NCI-H1417 (cell line): ENCODE measurements around the gene BAIAP2L1.
A peak's percentile ranks its signal among the peaks of the same experiment; 100 is the strongest.

Source experiments
- DNase-seq, 3 experiments: peaks; one replicate each; lab custom pipeline; 2025; lab: John Stamatoyannopoulos, UW

BAIAP2L1 gene

DNA sequence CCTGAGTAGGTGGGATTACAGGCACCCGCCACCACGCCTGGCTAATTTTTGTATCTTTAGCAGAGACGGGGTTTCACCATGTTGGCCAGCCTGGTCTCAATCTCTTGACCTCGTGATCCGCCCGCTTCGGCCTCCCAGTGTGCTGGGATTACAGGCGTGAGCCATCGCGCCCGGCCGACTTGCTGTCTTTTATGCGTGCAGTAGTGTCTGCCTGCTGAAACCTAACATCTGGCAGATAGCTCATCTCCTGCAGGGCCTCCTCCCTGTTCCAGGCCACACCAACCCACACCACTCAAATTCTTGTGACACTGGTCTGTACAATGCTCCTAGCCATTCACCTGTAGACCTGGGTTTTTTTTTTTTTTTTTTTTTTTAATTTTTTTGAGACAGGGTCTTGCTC lies 41.5 kb downstream of the BAIAP2L1 start:
- no peak for DNase-seq

DNA sequence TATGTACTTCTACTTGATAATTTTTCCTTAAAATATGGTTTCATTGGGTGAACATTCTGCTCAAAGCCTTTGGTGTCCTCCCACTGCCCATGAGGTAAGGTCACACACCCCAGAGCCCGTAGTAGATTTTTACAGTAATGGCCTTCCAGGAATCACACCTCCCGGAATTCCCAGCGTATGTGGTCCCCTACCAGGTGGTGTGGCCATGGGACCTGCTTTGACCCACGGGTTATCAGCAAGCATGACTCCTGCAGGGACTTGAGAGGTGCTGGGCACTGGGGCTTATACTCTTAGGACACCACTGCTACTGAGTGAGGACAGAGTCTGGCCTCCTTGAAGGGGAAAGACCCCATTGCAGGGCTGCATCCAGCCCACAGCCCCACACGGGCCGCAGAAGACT lies 42.2 kb downstream of the BAIAP2L1 start:
- no peak for DNase-seq

DNA sequence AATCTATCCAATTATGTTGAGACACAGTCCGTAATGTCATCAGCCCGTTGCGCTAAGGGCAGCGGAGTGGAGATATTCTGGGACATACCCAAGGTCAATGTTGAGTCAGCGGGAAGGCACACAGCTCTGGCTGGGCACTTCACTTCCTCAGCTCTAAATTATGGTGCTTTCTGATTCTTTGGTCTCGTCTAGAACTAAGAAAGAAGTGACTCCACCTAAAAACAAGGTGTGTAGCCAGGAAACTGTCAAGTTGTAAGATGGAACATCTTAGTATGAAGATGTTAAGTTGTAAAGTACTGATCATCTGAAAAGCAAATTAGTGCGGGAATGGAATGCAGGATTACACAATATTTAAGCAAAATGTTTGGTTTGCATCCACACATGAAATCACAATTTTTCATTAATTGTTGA lies 43.1 kb downstream of the BAIAP2L1 start:
- no peak for DNase-seq

DNA sequence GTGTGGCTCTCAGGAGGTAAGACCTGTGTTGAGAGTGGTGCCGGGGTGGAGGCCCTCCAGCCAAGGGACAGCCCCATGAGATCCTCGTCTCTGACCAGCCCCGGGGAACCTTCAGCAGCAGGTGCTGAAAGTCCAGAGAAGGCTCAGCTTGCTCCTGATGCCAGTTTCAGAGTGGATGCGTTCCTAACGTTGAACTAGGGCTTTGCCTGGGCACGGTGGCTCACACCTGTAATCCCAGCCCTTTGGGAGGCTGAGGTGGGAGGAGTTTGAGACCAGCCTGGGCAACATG lies 45.7 kb downstream of the BAIAP2L1 start:
- no peak for DNase-seq

DNA sequence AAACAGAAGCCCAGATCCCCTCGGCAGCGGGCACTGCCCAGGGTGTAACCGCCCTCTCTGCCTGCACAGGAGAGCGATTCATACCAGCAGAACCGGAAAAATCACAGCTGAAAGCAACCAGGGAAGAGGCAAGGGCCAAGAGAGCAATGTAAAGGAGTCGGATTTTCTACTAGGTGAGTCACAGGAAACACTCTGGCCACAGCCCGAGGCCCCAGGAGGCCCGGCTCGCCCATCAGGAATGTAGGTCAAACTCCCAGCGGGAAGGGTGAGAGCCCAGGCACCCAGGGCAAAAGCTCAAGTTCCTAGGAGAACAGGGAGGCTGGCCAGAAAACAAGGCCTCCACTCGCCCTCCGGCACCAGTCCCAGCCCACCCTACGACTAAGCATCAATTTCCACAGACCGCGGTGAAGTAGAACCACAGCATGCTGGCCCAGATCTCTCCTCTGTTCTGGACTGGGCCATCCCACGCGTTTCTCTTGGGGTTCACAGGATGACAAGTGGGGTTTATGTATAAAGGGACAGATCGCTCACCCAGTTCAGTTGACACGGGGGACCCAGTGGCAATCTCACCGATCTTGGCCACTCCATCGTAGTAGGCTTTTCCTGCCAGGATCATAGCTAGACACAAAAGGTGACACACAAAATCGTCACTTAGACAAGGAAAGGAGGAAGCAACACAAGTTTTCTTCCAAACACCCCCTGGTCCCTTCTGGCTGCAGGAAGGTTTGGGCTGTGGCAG lies 46.2 kb downstream of the BAIAP2L1 start:
- DNase-seq, result no peak

DNA sequence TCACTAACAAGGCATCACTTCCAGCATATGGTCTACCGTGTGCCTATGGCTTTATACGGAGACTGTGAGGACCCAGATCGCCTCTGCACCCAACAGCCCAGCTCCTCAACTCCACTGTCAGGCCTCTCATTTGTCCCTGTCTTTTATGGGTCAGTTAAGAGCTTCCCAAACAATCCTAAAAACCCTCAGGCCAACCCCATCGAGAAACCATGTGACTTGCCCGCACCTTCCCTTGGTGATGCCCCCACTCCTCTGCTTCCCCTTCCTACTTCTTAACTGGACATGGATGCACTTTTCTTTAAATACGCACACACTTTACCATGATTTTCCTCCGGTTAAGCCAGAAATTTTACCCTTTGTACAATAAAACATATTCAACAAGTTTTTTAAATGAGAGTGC lies 46.8 kb downstream of the BAIAP2L1 start:
- DNase-seq, result no peak

DNA sequence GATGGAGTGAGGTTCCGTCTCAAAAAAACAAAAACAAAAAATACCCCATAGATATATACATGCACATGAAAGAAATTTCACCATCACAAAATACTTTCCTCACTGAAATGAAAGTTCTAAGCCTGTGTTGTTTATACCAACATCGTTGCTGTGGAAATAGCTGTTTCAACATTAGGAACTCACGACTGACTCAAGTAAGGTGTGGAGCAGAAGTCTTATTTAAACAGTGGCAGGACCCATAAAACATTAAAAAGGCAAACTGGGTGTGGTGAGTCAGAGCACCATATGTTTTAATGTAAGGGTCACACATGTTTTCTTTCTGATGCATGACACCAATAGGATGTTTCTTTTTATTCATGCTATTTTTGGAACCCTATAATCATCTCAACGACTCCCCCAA lies 48.3 kb downstream of the BAIAP2L1 start:
- peak in 2 of 3 experiments; percentile 39 to 69 for DNase-seq

DNA sequence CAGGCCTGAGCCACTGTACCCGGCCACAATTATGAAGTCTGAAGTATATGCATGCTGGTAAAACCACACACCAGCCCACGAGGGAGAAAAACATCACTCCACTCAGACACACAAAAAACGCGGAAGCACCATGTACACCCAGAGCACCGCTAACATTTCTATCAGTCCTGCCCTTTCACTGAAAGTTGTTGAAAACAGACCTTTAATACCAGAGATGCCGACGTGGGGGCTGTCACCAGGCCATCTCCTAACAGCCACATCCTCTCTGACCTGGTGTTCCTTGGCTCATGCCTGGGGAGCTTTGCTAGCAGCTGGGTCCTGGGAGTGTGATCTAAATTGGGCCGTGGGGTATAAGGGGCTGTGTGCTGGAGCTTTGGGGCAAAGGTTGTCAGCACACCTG lies 49.8 kb downstream of the BAIAP2L1 start:
- no peak for DNase-seq

DNA sequence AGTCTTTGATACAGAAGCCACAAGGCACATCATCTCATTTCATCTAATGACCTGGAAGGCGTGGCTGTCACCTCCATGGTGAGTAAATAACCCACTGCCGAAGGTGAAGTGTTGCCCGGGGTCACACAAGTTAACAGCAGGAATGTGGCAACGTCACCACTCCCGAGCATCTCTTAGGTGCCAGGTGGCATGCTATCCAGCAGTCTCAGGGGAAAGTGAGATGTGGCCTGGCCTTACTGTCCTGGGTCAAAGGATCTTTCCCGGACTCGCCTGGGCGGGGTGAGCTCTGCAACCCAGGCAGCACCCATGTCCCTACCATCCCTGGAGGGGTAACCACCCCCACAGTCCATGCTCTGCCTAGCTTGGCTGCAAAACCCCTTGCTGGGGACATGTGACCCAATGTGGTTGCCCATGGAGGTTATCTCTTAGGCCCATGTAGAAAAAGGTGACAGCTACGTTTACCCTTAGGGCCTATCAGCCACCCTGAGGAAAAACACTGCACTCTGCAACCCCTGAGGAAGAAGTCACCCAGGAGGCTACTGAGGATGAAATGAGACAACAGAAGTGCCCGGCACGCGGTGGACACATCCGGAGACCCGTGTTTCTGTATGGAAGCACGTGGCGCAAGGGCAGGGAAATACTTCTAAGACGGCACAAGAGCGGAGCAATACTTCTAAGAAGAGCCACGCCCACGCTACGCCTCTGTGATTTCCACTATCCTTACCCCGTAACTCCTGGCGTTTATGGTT lies 52.0 kb downstream of the BAIAP2L1 start:
- DNase-seq, result peak in 2 of 3 experiments; percentile 47 to 68

DNA sequence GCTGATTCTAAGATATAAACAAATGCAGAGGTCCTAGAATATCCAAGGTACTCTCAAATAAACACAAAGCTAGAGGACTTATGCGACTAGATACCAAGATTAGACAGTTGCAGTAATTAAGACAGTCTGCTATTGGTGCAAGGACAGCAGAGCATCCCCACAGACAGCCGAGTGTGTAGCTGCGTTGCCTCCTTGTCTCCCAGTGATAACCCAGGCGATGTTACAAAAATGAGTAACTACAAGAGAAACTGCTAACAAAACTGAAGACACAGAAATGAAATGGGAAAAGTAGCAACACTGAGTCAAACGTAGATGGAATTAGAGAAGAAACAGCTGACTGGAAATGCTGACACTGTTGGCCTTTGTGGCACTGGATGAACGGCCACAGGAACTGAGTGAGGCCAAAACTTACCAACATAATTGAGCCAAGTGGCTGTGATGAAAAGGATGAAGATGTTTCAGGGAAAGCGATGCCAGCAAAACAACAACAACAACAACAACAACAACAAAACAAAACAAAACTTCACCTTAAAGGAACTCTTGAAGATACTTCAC lies 54.3 kb downstream of the BAIAP2L1 start:
- no peak for DNase-seq

DNA sequence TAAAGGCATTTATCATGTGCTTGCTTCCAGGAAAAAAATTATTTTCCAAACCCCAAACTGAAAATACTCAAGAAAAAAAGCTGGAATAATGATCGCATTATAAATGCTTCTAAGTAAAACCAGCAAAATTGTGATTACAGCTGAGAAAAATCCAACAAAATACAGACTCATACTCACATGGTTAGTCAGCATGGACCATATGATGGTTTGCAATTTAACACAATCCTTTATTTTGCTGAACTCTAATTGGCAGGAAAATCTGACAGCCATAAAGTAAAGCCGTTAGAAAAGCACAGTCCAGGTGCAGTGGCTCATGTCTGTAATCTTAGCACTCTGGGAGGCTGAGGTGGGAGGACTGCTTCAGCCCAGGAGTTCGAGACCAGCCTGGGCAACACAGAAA lies 59.8 kb downstream of the BAIAP2L1 start:
- DNase-seq, result no peak

DNA sequence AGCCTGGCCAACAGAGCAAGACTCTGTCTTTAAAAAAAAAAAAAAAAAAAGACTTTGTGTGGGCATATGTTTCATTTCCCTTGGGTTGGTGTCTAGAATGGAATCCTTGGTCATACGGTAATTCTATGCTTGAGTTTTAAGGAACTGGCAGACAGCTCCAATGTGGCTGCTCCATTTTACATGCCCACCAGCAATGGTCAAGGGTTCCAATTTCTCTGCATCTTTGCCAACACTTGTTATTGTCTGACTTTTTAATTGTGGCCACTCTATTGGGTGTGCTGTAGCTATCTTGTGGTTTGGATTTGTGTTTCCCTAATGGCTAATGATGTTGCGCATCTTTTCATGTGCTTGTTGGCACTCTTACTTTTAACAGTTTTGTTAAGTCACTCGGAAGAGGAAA lies 61.8 kb downstream of the BAIAP2L1 start:
- no peak for DNase-seq

DNA sequence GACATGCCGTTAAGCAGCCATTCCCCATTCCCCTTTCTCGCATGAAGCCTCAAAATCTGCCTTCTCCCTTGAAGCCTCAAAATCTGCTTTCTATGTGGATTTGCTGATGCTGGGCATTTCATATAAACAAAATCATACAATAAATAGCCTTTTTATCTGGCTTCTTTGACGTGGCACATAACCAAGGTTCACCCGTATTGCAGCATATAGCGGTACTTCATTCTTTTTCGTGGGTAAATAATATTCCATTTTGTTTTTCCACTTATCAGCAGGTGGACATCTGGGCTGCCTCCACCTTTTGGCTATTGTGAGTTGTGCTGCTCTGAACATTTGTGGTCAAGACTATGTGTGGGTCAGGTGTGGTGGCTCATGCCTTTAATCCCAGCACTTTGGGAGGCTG lies 62.4 kb downstream of the BAIAP2L1 start:
- no peak for DNase-seq

DNA sequence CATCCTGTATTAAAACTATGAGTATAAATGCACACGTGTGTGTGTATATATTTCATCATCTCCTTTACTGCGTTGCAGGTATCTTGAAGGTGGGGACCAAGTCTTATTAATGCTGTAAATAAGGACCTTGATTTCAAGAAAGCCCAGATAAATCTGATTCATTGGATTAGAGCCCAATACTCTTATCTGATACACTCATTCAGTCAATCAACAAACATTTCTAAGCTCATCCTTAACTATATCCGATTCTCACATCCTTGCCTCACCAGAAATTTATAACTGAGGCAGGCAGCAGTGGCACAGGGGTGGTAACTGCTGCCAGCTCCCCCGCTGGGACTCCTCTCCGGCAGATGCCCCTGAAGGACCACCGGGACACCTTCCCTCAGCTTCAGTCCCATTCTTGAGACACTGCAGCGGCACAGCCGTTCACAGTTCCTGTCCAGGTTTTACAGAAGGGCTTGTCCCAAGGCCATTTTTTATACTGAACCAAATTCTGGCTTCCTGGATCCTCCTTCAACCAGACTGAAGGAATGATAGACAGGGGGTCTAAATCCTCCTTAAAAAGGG lies 65.4 kb downstream of the BAIAP2L1 start:
- no peak for DNase-seq

DNA sequence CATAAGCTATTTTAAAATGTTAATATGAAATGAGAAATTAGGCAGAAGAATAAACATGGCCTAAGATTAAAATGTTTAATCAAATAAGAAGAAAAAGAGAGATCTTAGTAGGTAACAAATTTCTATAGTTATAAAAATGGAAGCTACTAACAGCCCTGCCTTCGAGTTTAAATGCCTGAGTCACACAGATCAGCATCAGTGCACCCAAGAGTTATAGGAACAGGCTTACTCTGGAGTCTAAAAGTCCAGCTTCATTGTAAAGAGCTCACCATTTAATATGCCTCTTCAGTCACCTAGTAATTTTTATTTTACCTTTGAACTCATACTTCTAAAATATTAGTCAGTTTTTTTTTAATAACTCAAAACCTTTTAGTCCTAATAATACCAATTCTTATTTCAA lies 66.8 kb downstream of the BAIAP2L1 start:
- no peak for DNase-seq

DNA sequence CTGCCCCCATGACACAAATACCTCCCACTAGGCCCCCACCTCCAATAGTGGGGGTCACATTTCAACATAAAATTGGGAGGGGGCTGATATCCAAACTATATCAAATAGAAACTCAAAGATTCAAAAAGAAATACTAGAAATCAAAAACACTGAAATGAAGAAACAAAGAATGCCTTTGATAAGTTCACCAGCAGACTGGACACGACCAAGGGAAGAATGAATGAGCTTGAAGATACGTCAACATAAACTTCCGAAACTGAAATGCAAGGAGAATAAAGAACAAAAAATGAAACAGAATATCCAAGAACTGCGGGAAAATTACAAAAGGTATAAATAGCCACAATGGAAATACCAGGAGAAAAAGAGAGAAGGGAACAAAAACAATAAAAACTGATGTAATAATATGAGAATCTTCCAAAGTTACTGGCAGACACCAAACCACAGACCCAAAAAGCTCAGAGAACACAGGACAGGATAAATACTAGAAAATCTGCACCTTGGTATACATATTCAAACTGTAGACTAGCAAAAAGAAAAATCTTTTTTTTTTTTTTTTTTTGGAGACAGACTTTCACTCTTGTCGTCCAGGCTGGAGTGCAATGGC lies 69.9 kb downstream of the BAIAP2L1 start:
- DNase-seq, result no peak

DNA sequence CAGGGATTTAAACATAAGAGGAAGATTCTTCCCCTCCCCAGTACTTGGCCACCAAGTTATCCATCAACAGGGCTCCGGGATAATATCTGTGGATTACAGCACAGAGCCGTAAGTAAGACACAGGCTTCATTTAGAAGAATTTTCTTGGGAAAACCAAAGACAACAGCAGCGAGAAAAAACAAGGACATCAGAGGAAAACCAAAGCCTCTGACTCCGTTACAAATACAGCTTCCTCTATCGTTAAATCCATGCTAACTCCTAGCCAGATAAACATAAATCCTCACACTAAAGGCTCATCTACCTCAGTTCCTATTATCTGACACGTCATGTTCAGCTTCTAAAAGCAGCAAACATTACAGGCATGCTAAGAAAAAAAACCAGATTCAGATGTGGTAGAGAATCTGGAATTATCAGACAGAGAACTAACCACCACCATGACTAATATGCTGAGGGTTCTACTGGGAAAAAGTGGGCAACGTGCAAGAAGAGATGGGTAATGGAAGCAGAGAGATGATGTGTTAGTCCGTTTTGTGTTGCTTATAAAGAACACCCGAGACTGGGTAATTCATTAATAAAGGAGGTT lies 71.0 kb downstream of the BAIAP2L1 start:
- DNase-seq, result no peak

DNA sequence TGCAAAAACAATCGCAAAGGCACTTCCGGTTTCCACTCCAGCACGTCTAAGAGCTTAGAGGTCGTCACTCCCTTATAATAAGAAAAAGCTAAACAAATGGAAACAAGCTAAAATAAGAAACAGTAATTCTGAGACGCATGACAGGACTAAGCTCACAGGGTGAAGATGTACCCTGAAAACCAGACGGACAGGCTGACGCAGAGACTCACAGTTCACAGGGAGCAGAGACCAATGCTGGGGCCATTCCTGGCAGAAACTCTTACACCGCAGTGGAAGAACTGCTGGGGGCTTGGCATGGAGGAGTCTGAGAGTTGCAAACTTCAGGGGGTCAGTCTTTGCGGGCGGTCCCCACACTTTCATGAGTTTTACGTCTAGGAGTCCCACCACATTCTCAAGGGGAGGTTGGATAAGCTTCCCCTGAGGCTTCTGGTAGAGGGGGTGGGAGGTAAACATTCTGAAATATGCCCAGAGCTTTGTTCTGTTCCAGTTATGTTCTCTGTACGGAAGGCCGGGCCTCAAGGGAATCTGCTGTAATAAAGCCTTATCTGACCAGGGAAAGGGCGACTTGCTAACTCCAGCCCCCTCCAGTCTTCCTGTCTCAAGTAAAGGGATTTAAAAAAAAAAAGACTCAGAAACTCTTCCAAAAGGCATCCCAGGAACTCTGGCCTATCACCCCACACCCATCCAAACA lies 71.6 kb downstream of the BAIAP2L1 start:
- DNase-seq, result no peak

DNA sequence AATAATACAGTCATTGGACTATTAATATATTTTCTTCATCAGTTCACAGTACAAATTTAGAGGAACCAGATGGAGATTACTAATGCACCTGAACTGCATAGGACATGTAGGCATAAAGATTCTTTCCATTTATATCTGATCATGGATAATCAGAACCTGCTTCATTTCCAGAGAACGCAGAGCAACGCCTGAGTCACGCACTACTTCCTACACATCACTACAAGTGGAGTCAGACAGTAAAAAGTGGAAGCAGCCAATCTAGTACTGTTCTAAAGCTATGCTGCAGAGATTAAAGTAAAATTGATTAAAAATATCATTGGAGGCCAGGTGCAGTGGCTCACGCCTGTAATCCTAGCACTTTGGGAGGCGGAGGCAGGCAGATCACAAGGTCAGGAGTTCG lies 76.1 kb downstream of the BAIAP2L1 start:
- no peak for DNase-seq

DNA sequence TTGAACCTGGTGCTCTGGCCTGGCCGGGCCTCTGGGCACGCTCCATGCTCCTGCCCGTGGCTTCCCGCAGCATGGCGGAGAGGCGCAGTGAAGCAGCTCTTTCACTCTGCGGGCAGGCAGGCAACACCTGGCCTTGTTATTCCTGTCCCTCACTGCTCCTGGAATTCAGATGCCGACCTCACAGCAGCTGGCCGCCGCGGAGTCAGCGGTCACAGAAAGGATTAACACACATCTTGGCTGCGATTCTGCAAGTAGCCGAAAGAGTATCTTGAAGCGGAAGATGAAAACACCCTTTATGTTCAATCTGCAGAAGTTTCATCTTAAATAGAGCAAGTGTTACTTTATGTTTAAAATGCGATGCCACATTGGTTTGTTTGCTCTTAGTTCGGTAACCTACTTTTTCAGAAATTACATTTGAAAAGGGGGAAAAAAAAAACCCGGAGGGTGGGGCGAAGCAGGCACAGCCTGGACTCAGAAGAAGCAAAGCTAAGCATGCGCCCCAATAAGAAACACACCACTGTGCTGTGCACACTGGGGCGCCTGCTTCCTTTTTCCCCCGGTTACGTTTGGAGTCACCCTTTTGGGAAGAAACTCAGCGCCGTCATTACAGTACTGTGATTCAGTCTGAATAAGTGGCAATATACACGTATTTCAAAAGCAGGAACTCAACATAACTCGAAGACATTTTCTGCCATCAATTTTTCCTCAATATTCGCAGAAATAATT lies 77.1 kb downstream of the BAIAP2L1 start:
- no peak for DNase-seq
